ENCODE data around the gene MAP1LC3A. TPM values are rescaled to one million over a fixed set of nuclear protein-coding genes. Genes with fewer than 3 reads are reported as not detected.

Gene MAP1LC3A
- total RNA-seq, 1 experiment from 2014 or later, result not detected

DNA sequence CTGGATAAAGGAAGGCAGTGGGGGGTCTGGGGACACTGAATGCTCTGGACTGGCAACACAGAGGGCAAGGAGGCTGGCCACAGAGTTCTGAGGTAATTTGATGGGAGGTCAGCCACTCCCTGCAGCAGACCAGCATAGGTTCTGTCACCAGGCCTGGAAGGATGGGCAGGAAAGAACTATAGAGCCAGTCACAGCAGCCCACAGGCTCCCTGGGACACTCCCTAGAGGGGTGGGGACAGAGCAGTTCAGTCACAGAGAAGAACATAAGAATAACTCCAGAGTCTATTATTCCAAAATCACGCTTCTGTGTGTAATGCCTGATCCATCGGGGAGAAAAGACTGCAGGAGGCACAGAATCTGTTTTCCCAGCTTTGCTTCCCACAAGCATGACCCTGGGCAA lies 22.7 kb upstream of the MAP1LC3A start (continued):
- TF ChIP-seq EGR1 (IDR thresholded peaks at IDR 0.05; ENCODE audit: low read depth) (no peak), POLR2A (IDR thresholded peaks at IDR 0.05; ENCODE audit: borderline replicate concordance, extremely low read depth, insufficient read depth, insufficient read length) (no peak), CEBPB (IDR thresholded peaks at IDR 0.05; ENCODE audit: low read depth) (no peak), SRF (IDR thresholded peaks at IDR 0.05; ENCODE audit: low read depth) (no peak), ZNF274 (IDR thresholded peaks at IDR 0.05; ENCODE audit: low read depth, low read length) (no peak), YY1 (IDR thresholded peaks at IDR 0.05; ENCODE audit: extremely low read depth, insufficient replicate concordance, low read depth, low read length) (no peak), SP1 (IDR thresholded peaks at IDR 0.05; ENCODE audit: low read depth) (no peak)

DNA sequence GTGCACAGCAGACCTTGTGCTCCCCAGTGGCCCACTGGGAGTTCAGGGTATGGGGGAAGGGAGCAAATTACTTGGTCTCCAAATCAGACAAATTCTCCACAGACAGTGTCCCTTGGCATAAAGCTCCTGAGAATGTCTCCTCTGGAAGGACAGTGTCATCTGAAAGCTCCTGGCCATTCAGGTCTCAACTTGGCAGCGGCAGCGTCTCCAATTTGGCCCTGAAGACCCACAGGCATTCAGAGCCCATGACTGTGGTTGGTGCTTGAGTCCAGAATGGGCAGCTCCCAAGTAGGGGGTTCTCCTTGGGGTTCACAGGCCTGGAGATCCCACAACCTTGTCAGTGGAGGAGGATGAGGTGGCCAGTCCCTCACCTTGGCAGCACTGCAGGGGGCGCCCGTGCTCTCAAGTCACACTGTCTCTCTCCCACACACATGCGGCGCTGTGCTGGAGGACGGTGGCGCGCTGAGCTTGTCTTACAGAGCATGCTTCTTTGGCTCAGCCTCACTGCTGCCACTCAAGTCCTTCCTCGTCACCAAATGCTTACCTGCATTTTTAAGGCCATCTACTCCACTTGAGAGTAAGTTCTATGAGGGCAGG lies 21.6 kb upstream of the MAP1LC3A start:
- TF ChIP-seq EZH2phosphoT487 (IDR thresholded peaks at IDR 0.05; ENCODE audit: borderline replicate concordance), result no peak
- peak; percentile 25 to 40 (median 34); a peak in 3 of 6 replicates for TF ChIP-seq CTCF (IDR thresholded peaks at IDR 0.05 in 2 of 3, conservative IDR thresholded peaks at IDR 0.05 in 1 of 3; ENCODE audit: borderline replicate concordance in 1 of 3, insufficient read depth in 1 of 3, low read depth in 2 of 3, low read length in 2 of 3)
- peak; percentile 44; the same call in 1 of the 2 replicates for TF ChIP-seq RAD21 (IDR thresholded peaks at IDR 0.05; ENCODE audit: low read depth)
- no peak for TF ChIP-seq REST (IDR thresholded peaks at IDR 0.05; ENCODE audit: low read depth)
- ChIA-PET POLR2A (no interaction called here), CTCF (interaction anchor here (0.9 to 2.4 kb wide), 7 partner anchors 20 to 346 kb away, joined by 3 to 5 read pairs (median 4); partner anchors contain the start of gene DYNLRB1), RAD21 (ENCODE audit: low non-redundant PET in 1 of 2, low total read pairs in 2 of 2, uncharacterized antibody in 2 of 2, unreplicated experiment in 2 of 2) (interaction anchor here (0.7 to 1.3 kb wide), 3 partner anchors 42 to 280 kb away, joined by 3 to 6 read pairs (median 3); no protein-coding TSS in a partner anchor)
- no peak overlapping the region for H2AFZ ChIP-seq (ENCODE audit: low read depth, low read length, poor library complexity, severe bottlenecking)
- peaks cover 26 to 46% of the 10 kb centered on the region in 2 experiments; a peak in 3 of 4 replicates for H3K36me3 ChIP-seq (ENCODE audit: control insufficient read depth in 1 of 2, insufficient read depth in 2 of 2, low read length in 2 of 2)
- intact Hi-C loops (cut with micrococcal nuclease), result no loop called here
- no peak for DNase-seq (ENCODE audit: low read depth, low spot score)
- no peak overlapping the region for H3K27ac ChIP-seq (ENCODE audit: low read depth, low read length)
- ATAC-seq, result peak; percentile 81
- H3K27me3 ChIP-seq (ENCODE audit: insufficient read depth, low read length), result no peaks in the 10 kb centered on the region
- H3K4me1 ChIP-seq (ENCODE audit: control insufficient read depth in 1 of 2, insufficient read depth in 2 of 2, low read length in 2 of 2), result no peaks in the 10 kb centered on the region
- no peaks in the 10 kb centered on the region for H3K9me3 ChIP-seq (ENCODE audit: control insufficient read depth in 1 of 2, insufficient read depth in 1 of 2, low read depth in 1 of 2, low read length in 2 of 2)
- peaks cover 2% of the 10 kb centered on the region; the same call in 1 of the 2 replicates for H3K79me2 ChIP-seq (ENCODE audit: insufficient read depth, low read length)
- H3K4me2 ChIP-seq (ENCODE audit: low read length), result no peak overlapping the region
- H3K9me2 ChIP-seq (ENCODE audit: insufficient read depth), result no peaks in the 10 kb centered on the region
- BruUV-seq (replicated peaks), result no TSS peak
- no peaks in the 10 kb centered on the region for H4K20me1 ChIP-seq (ENCODE audit: insufficient read depth)
- no peak overlapping the region for H3K9ac ChIP-seq (ENCODE audit: low read length)
- H3K4me3 ChIP-seq (replicated peaks in 1 of 2; ENCODE audit: low read depth in 1 of 2, low read length in 2 of 2), result no peak overlapping the region
